Skin of body (tissue), 2 donors: ENCODE measurements around the gene SLC39A6. TPM values are rescaled to one million over a fixed set of nuclear protein-coding genes. Genes with fewer than 3 reads are reported as not detected.

Source experiments
- DNase-seq: peaks from one replicate; lab custom pipeline; 2025; lab: John Stamatoyannopoulos, UW
- total RNA-seq: library from RNA; depleted of rRNA; stranded (reverse); fragments of >200 nt; gene quantifications from one replicate; pipeline ENCODE4 v1.2.3, GENCODE V29; 2014

SLC39A6 gene
- total RNA-seq, 1 donor from 2014 or later = 102 TPM

DNA sequence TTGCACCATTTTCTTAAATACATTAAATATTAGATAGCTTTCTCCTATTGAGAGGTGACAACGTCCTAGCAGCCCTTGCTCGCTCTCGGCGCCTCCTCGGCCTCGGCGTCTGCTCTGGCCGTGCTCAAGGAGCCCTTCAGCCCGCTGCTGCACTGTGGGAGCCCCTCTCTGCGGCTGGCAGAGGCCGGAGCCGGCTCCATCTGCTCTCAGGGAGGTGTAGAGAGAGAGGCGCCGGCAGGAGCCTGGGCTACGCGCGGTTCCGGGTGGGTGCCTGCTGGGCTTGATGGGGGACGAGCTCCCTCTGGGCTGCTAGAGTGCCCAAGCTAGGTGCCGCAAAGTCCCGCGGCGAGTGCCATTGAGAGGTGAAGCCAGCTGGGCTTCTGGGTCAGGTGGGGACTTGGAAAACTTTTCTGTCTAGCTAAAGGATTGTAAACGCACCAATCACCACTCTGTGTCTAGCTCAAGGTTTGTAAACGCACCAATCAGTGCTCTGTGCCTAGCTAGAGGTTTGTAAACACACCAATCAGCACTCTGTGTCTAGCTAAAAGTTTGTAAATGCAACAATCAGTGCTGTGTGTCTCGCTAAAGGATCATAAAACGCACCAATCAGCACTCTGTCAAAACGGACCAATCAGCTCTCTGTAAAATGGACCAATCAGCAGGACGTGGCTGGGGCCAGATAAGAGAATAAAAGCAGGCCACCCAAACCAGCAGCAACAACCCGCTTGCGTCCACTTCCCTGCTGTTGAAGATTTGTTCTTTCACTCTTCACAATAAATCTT lies 64.9 kb downstream of the SLC39A6 start:
- no peak for DNase-seq

DNA sequence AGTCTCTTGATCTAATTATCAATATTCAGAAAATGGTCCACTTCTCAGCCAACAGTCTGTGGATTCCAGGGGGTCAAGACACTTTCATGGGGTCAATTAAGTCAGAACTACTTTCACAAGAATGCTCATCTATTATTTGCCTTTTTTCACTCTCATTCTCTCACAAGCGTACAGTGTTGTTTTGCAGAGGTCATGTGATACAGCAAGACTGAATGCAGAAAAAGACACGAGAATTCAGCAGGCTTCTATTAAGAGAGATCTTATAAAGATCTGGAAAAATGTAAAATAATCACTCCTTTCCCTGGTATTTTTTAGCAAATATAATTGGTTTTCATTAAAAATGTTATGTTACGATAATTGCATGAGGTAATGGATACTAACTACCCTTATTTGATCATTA lies 70.5 kb downstream of the SLC39A6 start:
- no peak for DNase-seq

Other genes starting within 250 kb of the SLC39A6 start
- gene RPRD1A, start 61.8 kb downstream of the SLC39A6 start, total RNA-seq = 47.7 TPM
- 179 TPM for gene ELP2, start 559 bp upstream of the SLC39A6 start, total RNA-seq
- 1.6 TPM for gene MOCOS, start 58.2 kb upstream of the SLC39A6 start, total RNA-seq
- 32.0 TPM for gene FHOD3, start 168.4 kb upstream of the SLC39A6 start, total RNA-seq